Hepatocyte (in vitro differentiated cells): Measurements from ENCODE around the gene PNMA6F. TPM values are rescaled to one million over a fixed set of nuclear protein-coding genes. Genes with fewer than 3 reads are reported as not detected.

Experiments
- DNase-seq: peaks from one replicate; pipeline ENCODE4 v3.0.0-alpha.2; 2016; ENCODE audit warnings: low spot score
- H2AFZ ChIP-seq: fragments of 200-600 bp; sonication (generic); 2 replicates; pipeline ENCODE4 v1.6.0; 2016; ENCODE audit warnings: antibody characterized with exemption, mild to moderate bottlenecking
- H3K27ac ChIP-seq: fragments of 200-600 bp; sonication (generic); 2 replicates; pipeline ENCODE4 v1.5.1; 2016; ENCODE audit warnings: mild to moderate bottlenecking
- H3K27me3 ChIP-seq: fragments of 200-600 bp; sonication (generic); 2 replicates; pipeline ENCODE4 v1.6.1; 2016
- H3K36me3 ChIP-seq: fragments of 200-600 bp; sonication (generic); replicated peaks from 2 replicates; pipeline ENCODE4 v1.5.1; 2016; ENCODE audit warnings: low read depth; ENCODE audit not compliant: insufficient read depth
- H3K4me1 ChIP-seq: fragments of 200-600 bp; sonication (generic); 2 replicates; pipeline ENCODE4 v1.5.1; 2016; ENCODE audit warnings: mild to moderate bottlenecking, moderate library complexity; ENCODE audit not compliant: insufficient read depth
- H3K4me2 ChIP-seq: fragments of 200-600 bp; sonication (generic); 2 replicates; pipeline ENCODE4 v1.6.0; 2016
- H3K4me3 ChIP-seq: fragments of 200-600 bp; sonication (generic); 2 replicates; pipeline ENCODE4 v1.5.1; 2016; ENCODE audit warnings: mild to moderate bottlenecking
- H3K79me2 ChIP-seq: fragments of 200-600 bp; sonication (generic); 2 replicates; pipeline ENCODE4 v1.6.0; 2017; ENCODE audit warnings: mild to moderate bottlenecking
- H3K9me2 ChIP-seq: fragments of 200-600 bp; sonication (generic); replicated peaks from 2 replicates; pipeline ENCODE4 v1.6.0; 2017; ENCODE audit warnings: mild to moderate bottlenecking; ENCODE audit not compliant: insufficient read depth
- H3K9me3 ChIP-seq: fragments of 200-600 bp; sonication (generic); 2 replicates; pipeline ENCODE4 v1.5.1; 2016; ENCODE audit warnings: low read depth, mild to moderate bottlenecking
- H4K20me1 ChIP-seq: fragments of 200-600 bp; sonication (generic); 2 replicates; pipeline ENCODE4 v1.6.0; 2016; ENCODE audit warnings: mild to moderate bottlenecking; ENCODE audit not compliant: insufficient read depth, poor library complexity, severe bottlenecking
- EZH2 ChIP-seq: fragments of 200-600 bp; sonication (generic); IDR thresholded peaks from 2 replicates; pipeline ENCODE4 v1.6.1; 2016; ENCODE audit warnings: antibody characterized with exemption, mild to moderate bottlenecking, borderline replicate concordance
- EZH2phosphoT487 ChIP-seq: fragments of 200-600 bp; sonication (generic); IDR thresholded peaks from one replicate; pipeline ENCODE4 v1.6.1; 2018; ENCODE audit warnings: antibody characterized with exemption, mild to moderate bottlenecking, low read depth, moderate library complexity; ENCODE audit not compliant: unreplicated experiment, severe bottlenecking
- WGBS: methylation state at CpG from one replicate; pipeline ENCODE4 v1.1.6; 2016; ENCODE audit warnings: low lambda C conversion rate; ENCODE audit errors: missing lambda C conversion rate; 5-methylcytosine and 5-hydroxymethylcytosine counted together
- polyA plus RNA-seq: library from polyadenylated mRNA; unstranded; fragments of >200 nt; fragmentation: Nextera tagmentation; extraction: Ambion mirVana; gene quantifications from 2 replicates; pipeline ENCODE4 v1.2.1, GENCODE V29; 2016
- total RNA-seq: library from RNA; depleted of rRNA; stranded (reverse); fragments of >200 nt; gene quantifications from 2 replicates; pipeline ENCODE4 v1.2.3, GENCODE V29; 2014
- TF ChIP-seq, protein P1 (sequence below): fragments of 200-600 bp; sonication (generic); IDR thresholded peaks from 2 replicates; pipeline ENCODE4 v1.5.1; 2016; ENCODE audit warnings: antibody characterized with exemption, mild to moderate bottlenecking; ENCODE audit not compliant: poor library complexity

PNMA6F gene
- total and polyA plus RNA-seq, 2 experiments from 2014 or later, result not detected

DNA sequence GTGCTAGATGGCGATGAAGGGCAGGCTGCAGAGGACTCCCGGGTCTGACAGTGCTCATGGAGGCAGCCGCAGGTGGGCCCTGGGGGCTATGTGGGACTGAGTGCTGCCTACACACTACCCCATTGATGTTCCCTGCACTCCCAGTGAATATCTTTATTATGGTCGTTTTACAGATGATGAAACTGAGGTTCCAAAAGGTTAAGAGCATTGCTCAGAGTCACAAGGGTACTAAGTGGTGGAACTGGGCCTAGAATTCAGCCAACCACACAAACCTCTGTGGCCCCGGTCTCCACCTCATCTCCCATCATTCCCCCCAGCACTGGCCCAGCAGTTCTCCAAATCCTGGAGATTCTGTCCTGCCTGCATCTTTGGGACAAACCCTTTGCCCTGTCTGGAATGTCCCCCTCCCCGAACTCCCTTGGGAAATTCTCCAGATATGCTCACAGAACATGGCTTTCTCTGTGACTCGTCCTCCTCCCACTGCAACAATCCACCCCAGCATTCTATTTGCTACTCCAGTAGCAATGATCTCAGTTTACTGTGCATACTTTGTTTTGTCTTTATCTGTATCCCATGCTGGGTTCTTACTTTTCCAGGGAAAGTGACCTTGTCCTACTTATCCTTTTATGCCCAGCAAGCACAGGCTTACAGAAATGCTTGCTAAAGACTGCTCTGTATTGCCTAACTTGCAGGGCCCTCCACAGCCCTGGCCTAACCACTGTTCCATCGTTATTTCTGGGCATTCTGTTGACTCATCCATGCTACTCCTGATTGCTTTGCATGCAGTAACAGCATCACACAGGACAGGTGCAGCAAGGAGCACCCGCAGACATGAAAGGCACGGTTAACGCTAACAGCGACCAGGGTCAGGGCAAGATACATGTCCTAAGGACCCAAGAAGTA, 14.0 kb downstream of the PNMA6F start:
- 65% methylated on average over 12 of the region's 12 CpGs for WGBS
- H3K9me2 ChIP-seq, result no peaks in the 10 kb centered on the region

DNA sequence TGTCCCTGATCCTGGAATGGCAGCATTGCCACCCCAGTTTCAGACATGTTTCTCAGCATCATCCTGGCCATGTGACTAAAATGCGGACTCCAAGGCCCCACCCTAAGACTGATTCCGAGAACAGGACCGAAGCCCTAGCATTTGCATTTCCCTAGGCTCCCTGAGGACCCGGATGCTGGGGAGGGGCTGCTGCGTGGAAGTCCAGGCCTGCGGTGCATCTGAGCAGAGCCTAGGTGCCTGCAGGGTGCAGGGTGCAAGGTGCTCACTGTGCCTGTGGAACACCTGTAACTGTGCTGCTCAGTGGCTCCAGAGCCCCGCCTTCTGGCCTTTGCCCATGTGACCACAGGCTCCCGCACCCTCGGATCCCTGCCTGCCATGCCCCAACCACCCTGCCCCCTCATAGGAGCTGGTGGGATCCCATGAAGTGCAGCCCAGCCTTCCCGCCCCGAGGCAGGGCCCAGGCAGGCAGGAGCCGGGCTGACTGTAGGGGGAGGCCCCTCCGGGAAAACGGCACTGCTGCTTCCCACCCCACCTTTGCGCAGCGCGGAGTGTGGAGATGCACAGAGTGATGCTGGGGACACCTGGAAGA, 14.9 kb downstream of the PNMA6F start:
- Histone ChIP-seq H3K27me3 (no peaks in the 10 kb centered on the region), H3K27ac (no peak overlapping the region), H2AFZ (no peak overlapping the region), H3K36me3 (no peaks in the 10 kb centered on the region), H3K9me3 (no peaks in the 10 kb centered on the region), H3K9me2 (no peaks in the 10 kb centered on the region), H4K20me1 (no peaks in the 10 kb centered on the region), H3K4me1 (no peaks in the 10 kb centered on the region), H3K4me3 (no peak overlapping the region), H3K79me2 (no peaks in the 10 kb centered on the region), H3K4me2 (no peak overlapping the region)
- no peak for DNase-seq
- no peak for TF ChIP-seq EZH2
- TF ChIP-seq, protein P1, sequence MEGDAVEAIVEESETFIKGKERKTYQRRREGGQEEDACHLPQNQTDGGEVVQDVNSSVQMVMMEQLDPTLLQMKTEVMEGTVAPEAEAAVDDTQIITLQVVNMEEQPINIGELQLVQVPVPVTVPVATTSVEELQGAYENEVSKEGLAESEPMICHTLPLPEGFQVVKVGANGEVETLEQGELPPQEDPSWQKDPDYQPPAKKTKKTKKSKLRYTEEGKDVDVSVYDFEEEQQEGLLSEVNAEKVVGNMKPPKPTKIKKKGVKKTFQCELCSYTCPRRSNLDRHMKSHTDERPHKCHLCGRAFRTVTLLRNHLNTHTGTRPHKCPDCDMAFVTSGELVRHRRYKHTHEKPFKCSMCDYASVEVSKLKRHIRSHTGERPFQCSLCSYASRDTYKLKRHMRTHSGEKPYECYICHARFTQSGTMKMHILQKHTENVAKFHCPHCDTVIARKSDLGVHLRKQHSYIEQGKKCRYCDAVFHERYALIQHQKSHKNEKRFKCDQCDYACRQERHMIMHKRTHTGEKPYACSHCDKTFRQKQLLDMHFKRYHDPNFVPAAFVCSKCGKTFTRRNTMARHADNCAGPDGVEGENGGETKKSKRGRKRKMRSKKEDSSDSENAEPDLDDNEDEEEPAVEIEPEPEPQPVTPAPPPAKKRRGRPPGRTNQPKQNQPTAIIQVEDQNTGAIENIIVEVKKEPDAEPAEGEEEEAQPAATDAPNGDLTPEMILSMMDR, result no peak
- TF ChIP-seq EZH2phosphoT487, result no peak
- 88% methylated on average over 16 of the region's 17 CpGs for WGBS

More for the DNA sequence above, 14.0 kb downstream of the PNMA6F start:
- Histone ChIP-seq H3K27ac (no peak overlapping the region), H3K4me2 (no peak overlapping the region), H4K20me1 (no peaks in the 10 kb centered on the region), H2AFZ (no peak overlapping the region), H3K9me3 (no peaks in the 10 kb centered on the region), H3K4me1 (no peaks in the 10 kb centered on the region), H3K4me3 (no peak overlapping the region), H3K79me2 (no peaks in the 10 kb centered on the region), H3K27me3 (no peaks in the 10 kb centered on the region), H3K36me3 (no peaks in the 10 kb centered on the region)
- TF ChIP-seq EZH2, result no peak
- TF ChIP-seq, protein P1, result no peak
- TF ChIP-seq EZH2phosphoT487, result no peak
- no peak for DNase-seq

DNA sequence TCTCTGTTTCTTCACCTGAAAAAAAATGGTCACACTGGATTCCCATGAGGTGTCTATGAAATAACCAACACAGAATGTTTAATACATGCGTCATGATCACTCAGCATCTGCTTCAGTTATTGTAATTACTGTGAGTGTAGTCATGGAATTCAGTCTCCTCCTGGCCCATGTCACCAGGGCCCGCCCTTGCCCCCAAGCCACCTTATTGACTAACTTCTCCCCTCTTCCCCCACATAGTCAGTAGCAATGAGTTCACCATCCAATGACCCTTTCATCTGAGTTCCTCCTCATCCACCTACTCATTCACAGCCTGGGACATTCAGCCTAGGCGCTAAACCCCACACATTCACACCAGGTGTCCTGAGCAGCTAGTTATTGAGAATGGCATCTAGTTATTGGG, 15.6 kb downstream of the PNMA6F start:
- TF ChIP-seq, protein P1, result no peak
- no peak for TF ChIP-seq EZH2phosphoT487
- TF ChIP-seq EZH2, result no peak
- Histone ChIP-seq H3K36me3 (no peaks in the 10 kb centered on the region), H3K27ac (no peak overlapping the region), H3K79me2 (no peaks in the 10 kb centered on the region), H3K4me2 (no peak overlapping the region), H3K4me3 (no peak overlapping the region), H3K9me2 (no peaks in the 10 kb centered on the region), H3K9me3 (no peaks in the 10 kb centered on the region), H4K20me1 (no peaks in the 10 kb centered on the region), H3K27me3 (no peaks in the 10 kb centered on the region), H3K4me1 (no peaks in the 10 kb centered on the region), H2AFZ (no peak overlapping the region)
- DNase-seq, result no peak
- WGBS, result 87% methylated on average over 3 of the region's 3 CpGs
